ENCODE results near the gene MAP3K3. TPM values are rescaled to one million over a fixed set of nuclear protein-coding genes. Genes with fewer than 3 reads are reported as not detected.

Gene MAP3K3
- total and polyA plus RNA-seq, 10 of the 15 experiments (the other 5 are each of a cell fraction or from before 2014, with no cell fraction given), result 1.6 to 24.1 (median 15.0) TPM

GRCh38 chr17:63621229-63621683, 961 bp upstream of the MAP3K3 start:
- no peaks in the 10 kb centered on the region for H3K36me3 ChIP-seq (ENCODE audit: control insufficient read depth in 2 of 2, insufficient read depth in 2 of 2, low read length in 1 of 2)
- no peaks in the 10 kb centered on the region for H3K9me3 ChIP-seq (replicated peaks; ENCODE audit: control insufficient read depth, insufficient read depth, low read length)
- 5% methylated on average over 10 of the region's 10 CpGs for WGBS (ENCODE audit: insufficient coverage, insufficient replicate concordance, low lambda C conversion rate, missing lambda C conversion rate)
- peak overlapping the region; percentile 88 for H3K9ac ChIP-seq (ENCODE audit: control insufficient read depth, insufficient read depth, low read length)
- no peaks in the 10 kb centered on the region for H3K27me3 ChIP-seq (replicated peaks in 1 of 2; ENCODE audit: control insufficient read depth in 2 of 2, insufficient read depth in 2 of 2, low read length in 1 of 2)
- no peaks in the 10 kb centered on the region for H4K20me1 ChIP-seq (ENCODE audit: control insufficient read depth, insufficient read depth)
- ChIA-PET SMC1A (ENCODE audit: uncharacterized antibody, unreplicated experiment) (interaction anchor here (0.8 to 2.6 kb wide), 3 partner anchors 9 to 14 kb away, joined by 3 to 11 read pairs (median 3); no protein-coding TSS in a partner anchor), POLR2A (interaction anchor here (1.1 to 3.0 kb wide), 7 partner anchors 20 to 153 kb away, joined by 4 to 13 read pairs (median 7); partner anchors contain the start of genes CCDC47, DCAF7 and DDX42), CTCF (interaction anchor here (1.0 to 2.8 kb wide), 7 partner anchors 9 to 80 kb away, joined by 3 to 24 read pairs (median 3); no protein-coding TSS in a partner anchor), RAD21 (ENCODE audit: unreplicated experiment) (interaction anchor here (1.1 to 1.3 kb wide), 6 partner anchors 71 to 222 kb away, joined by 3 to 15 read pairs (median 4); partner anchors contain the start of genes CCDC47 and DCAF7)
- peak overlapping the region; percentile 76 for H3K4me3 ChIP-seq
- FAIRE-seq (no peak), ATAC-seq (no peak), DNase-seq (ENCODE audit: low read depth, low spot score) (no peak)
- TF ChIP-seq ZNF24 (IDR thresholded peaks at IDR 0.05) (no peak), MLLT1 (IDR thresholded peaks at IDR 0.05) (peak; percentile 95), SMAD5 (IDR thresholded peaks at IDR 0.05; ENCODE audit: low read depth) (no peak), NFXL1 (IDR thresholded peaks at IDR 0.05; ENCODE audit: borderline replicate concordance) (0 out of 2 replicates have a peak, but pooled peaks have one; percentile 47)
- in situ Hi-C loops (cut with MboI), result no loop called here
- H3K79me2 ChIP-seq (ENCODE audit: control insufficient read depth, insufficient read depth, low read length), result peaks cover 29% of the 10 kb centered on the region
- peak overlapping the region; percentile 67 for H3K27ac ChIP-seq (ENCODE audit: control insufficient read depth, insufficient read depth)
- H3K4me2 ChIP-seq (ENCODE audit: control insufficient read depth, insufficient read depth), result peak overlapping the region; percentile 56
- TSS peak; percentile 95 for BruUV-seq (replicated peaks)
- H3K4me1 ChIP-seq (ENCODE audit: control insufficient read depth, insufficient read depth, low read length), result peaks cover 5% of the 10 kb centered on the region; the same call in 1 of the 2 replicates
- H2AFZ ChIP-seq (ENCODE audit: control insufficient read depth, low read depth, low read length), result peak overlapping the region; percentile 94
- intact Hi-C loops (cut with micrococcal nuclease; ENCODE audit: unreplicated experiment), result loop anchor here (5.0 to 10.0 kb wide), 2 partner anchors 69 to 154 kb away; partner anchors contain the start of genes CCDC47, DCAF7 and DDX42

All from GM12878 (cell line).